H1 (cell line): ENCODE results near the gene CD84. TPM values are rescaled to one million over a fixed set of nuclear protein-coding genes. Genes with fewer than 3 reads are reported as not detected.

Source experiments
- polyA plus RNA-seq, 7 experiments: library from polyadenylated mRNA; depleted of rRNA in 3 of 7; stranded (reverse) in 5 of 7; unstranded in 2 of 7; fragments of >200 nt in 5 of 7; fragments of 200-250 nt in 2 of 7; gene quantifications; 1 replicate in 5 of 7; 2 replicates in 1 of 7; 4 replicates in 1 of 7; pipeline versions ENCODE4 v1.2.1 to v1.2.3, GENCODE V29; 2011 to 2013; ENCODE audit warnings: missing spikeins in 2 of 7, mixed read lengths in 2 of 7
- total RNA-seq: library from RNA; stranded (reverse); fragmentation: NEBNext Ultra II Directional; extraction: Animal tissue kit (Norgen Biotek cat#: 25700); gene quantifications from 2 replicates; pipeline ENCODE4 v1.2.1, GENCODE V29; 2021

Gene CD84
- total and polyA plus RNA-seq, 2 of the 8 experiments (the other 6 are each of a cell fraction or from before 2014, with no cell fraction given): not detected

Other genes starting within 250 kb of the CD84 start
- gene COPA, start 236.2 kb downstream of the CD84 start, total RNA-seq: 115 TPM in 2 replicates
- 56.4 and 78.2 TPM in 2 replicates for gene COPA, start 236.2 kb downstream of the CD84 start, polyA plus RNA-seq (2011; rRNA removed)
- 64.7 and 70.1 TPM in 2 replicates for gene NCSTN, start 236.1 kb downstream of the CD84 start, total RNA-seq
- gene NCSTN, start 236.1 kb downstream of the CD84 start, polyA plus RNA-seq (2011; rRNA removed): 115 and 125 TPM in 2 replicates
- gene NHLH1, start 212.4 kb downstream of the CD84 start, total RNA-seq: 0.39 and 0.48 TPM in 2 replicates
- gene NHLH1, start 212.4 kb downstream of the CD84 start, polyA plus RNA-seq (2011; rRNA removed): 0.91 and 1.2 TPM in 2 replicates
- 62.5 TPM in 2 replicates for gene VANGL2, start 178.9 kb downstream of the CD84 start, total RNA-seq
- gene VANGL2, start 178.9 kb downstream of the CD84 start, polyA plus RNA-seq (2011; rRNA removed): 112 and 118 TPM in 2 replicates
- gene SLAMF6, start 56.2 kb downstream of the CD84 start, total RNA-seq: not detected in 2 replicates
- gene SLAMF6, start 56.2 kb downstream of the CD84 start, polyA plus RNA-seq (2011; rRNA removed): not detected in 2 replicates
- not detected in 2 replicates for gene SLAMF1, start 67.5 kb upstream of the CD84 start, total RNA-seq
- gene SLAMF1, start 67.5 kb upstream of the CD84 start, polyA plus RNA-seq (2011; rRNA removed): not detected in 2 replicates
- gene CD48, start 132.3 kb upstream of the CD84 start, total RNA-seq: not detected in 2 replicates
- gene CD48, start 132.3 kb upstream of the CD84 start, polyA plus RNA-seq (2011; rRNA removed): 0.08 TPM in 1 of 2 replicates, not detected in the other
- not detected in 2 replicates for gene SLAMF7, start 159.8 kb upstream of the CD84 start, total RNA-seq
- gene SLAMF7, start 159.8 kb upstream of the CD84 start, polyA plus RNA-seq (2011; rRNA removed): not detected in 2 replicates
- gene LY9, start 216.7 kb upstream of the CD84 start, total RNA-seq: not detected in 2 replicates
- not detected in 2 replicates for gene LY9, start 216.7 kb upstream of the CD84 start, polyA plus RNA-seq (2011; rRNA removed)